ENCODE measurements around the gene CCDC177.

DNA sequence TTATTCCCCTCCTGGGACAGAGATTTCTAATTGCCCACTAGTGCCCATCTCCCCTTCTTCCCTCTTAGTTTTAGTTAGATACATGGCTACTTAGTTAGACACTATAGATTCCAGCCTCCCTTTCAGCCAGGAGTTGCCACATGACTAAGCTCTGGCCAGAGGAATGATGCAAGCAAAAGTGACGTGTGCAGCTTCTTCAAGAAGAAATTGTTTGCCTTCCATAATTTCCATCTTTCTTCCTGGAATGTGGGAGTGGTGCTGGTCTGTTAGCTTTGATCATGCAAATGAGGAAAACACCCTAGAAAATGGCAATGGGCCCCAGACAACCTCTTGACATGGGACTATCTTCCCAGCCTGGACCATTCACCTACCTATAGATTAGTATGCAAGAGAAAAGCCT, 21.4 kb downstream of the CCDC177 start:
- TF ChIP-seq CTCF (IDR thresholded peaks at IDR 0.05) = no peak
- no peak for TF ChIP-seq POLR2A (IDR thresholded peaks at IDR 0.05)

Measured in body of pancreas (tissue), 4 donors.